A549 treated with ZK216348 at 1 μM for 4 hours (cell line): ENCODE results near the gene C14orf93. TPM values are rescaled to one million over a fixed set of nuclear protein-coding genes. Genes with fewer than 3 reads are reported as not detected.

Experiments
- total RNA-seq: library from RNA; stranded (reverse); fragments of 200-300 nt; extraction: Qiagen RNA extraction; gene quantifications from 5 replicates; pipeline ENCODE4 v1.2.3, GENCODE V29; 2022; ENCODE audit warnings: low read depth

Gene C14orf93, protein sequence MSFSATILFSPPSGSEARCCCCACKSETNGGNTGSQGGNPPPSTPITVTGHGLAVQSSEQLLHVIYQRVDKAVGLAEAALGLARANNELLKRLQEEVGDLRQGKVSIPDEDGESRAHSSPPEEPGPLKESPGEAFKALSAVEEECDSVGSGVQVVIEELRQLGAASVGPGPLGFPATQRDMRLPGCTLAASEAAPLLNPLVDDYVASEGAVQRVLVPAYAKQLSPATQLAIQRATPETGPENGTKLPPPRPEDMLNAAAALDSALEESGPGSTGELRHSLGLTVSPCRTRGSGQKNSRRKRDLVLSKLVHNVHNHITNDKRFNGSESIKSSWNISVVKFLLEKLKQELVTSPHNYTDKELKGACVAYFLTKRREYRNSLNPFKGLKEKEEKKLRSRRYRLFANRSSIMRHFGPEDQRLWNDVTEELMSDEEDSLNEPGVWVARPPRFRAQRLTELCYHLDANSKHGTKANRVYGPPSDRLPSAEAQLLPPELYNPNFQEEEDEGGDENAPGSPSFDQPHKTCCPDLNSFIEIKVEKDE
- total RNA-seq = 2.7 to 4.4 TPM (median 3.3 TPM) in 5 replicates

GRCh38 chr14:23009939-23010726 is at the start of gene C14orf93:
Gene C14orf93, minus strand, starts transcription at chr14:23010143. Its CDS starts 11,120 bp downstream, at chr14:22999023.

DNA sequence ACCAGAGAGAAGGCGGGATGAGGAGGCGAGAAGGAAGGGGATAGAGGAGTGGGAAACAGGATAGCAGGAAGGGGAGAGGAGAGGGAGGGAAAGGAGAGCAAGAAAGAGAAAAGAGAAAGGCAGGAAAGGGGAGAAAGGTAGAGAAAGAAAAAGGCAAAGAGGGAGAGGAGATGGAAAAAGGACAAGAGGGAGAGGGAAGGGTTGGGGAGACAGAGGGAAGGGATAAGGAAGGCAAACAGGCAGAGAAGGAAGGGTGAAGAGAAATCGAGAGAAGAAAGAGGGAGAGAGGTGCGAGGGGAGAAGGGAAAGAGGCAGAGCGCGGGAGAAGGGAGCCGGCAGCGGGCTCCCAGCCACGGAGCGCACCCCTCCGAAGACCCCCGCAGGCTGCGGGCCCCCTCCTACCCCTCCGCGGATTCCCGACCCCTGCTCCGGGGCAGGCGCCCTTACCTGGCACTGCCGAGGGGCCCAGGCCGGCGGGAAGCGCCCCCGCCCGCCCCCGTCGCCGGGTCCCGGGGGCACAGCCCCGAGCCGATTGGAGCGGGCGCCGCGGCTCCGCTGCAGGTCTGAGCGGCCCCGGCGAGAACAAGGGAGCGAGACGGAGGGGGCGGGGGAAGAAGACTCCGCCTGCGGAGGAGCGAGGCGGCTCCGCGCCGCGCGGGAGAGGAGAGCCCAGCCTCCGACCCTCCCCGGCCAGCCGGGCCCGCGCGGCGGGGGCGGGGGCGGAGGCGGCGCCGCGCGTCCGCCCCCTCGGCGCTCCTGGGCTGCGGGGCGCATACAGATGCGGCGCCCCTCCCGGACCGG is 47.2 kb upstream of the C14orf93 start, which contains the start of gene CDH24:
CDH24 (minus strand) TSS at position 565 of the 801 bp plus-strand sequence. CDS start 1,787 bp downstream, outside the sequence.

DNA sequence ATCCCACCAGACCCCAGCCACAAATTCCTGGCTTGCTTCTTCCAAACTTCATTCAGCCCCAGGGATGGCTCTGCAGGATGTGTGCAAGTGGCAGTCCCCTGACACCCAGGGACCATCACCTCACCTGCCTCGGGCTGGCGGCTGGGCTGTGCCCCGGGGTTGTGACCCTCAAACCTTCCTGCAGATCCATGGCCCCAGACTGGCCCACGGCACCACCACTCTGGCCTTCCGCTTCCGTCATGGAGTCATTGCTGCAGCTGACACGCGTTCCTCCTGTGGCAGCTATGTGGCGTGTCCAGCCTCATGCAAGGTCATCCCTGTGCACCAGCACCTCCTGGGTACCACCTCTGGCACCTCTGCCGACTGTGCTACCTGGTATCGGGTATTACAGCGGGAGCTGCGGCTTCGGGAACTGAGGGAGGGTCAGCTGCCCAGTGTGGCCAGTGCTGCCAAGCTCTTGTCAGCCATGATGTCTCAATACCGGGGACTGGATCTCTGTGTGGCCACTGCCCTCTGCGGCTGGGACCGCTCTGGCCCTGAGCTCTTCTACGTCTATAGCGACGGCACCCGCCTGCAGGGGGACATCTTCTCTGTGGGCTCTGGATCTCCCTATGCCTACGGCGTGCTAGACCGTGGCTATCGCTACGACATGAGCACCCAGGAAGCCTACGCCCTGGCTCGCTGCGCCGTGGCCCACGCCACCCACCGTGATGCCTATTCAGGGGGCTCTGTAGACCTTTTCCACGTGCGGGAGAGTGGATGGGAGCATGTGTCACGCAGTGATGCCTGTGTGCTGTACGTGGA is 32.4 kb upstream of the C14orf93 start, which contains the start of gene PSMB11:
PSMB11 (plus strand) TSS at position 51 of the 804 bp plus-strand sequence; CDS start at position 65, 14 bp downstream.

DNA sequence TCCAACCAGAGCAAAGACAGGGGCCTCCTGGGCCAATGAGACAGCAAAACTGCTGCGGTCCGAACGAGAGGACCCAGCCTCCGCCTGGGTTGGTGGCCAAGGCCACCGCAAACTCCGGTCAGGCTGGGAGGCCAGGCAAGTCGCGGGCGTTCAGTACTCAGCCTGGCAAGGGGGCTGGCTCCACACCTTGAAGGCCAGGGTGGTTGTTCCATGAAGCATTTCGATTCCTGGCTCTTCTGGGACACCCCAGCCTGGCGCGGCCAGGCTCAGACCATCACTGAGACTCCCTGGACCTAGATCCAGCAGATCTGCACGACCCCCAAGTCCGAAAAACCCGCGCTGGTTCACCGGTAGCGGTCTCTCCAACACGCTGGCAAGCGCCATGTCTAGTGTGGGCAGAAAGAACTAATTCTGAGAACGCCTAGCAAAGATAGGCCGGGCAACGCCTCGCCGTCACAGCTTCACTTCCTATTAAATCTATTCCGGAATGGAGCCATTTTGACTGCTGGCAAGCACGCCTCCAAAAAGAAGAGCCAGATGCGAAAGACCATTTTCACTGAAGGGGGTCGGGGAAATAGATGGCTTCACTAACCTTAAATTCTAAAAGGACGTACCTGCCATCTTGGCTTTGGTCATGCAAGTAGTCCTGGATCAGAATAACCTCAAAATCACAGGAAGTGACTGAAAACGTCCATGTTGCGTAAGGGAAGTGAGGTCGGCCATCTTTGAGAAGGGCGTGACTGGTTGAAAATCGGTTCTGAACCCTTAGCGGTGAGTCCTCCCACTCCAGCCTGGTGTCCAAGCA is 24.8 kb upstream of the C14orf93 start, which contains the start of gene PSMB5:
PSMB5 (minus strand) TSS at position 403 of the 805 bp plus-strand sequence; CDS start at position 384, 19 bp downstream.

DNA sequence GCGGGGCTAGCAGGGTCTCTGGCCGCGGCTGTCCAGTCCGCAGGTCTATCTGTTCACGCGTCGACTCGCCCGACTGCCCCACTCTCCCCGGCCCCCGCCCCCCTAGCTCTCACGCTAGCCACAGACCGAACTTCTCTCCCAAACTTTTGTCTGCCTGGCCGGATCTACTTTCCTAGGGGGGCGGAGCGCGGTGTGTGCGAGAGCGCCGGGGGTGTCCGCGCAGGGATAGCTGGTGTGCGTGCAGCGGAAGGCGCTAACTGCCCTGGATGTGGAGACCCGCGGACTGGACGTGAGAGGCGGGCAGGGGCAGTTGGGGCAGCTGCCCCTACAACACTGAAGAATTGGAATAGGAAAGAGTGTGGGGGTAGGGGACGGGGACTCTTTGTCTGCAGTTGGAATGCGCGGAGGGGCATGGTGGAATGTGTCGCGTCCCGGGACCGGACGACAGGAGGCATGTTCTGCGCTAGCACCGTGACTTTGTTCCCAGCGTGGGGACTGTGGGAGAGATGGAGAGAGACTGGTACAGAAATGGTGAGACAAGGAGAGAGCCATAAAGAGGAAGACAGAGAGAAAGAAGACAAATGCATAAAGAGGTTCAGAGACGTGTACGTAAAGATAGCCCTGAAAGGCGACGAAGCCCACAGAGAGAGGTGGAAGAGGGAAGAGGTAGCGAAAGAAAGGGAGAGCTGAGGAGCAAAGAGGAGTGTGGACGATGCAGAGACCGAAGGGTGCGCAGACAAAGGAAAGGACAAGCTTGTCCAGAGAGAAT is 27.3 kb downstream of the C14orf93 start, which contains the start of gene AJUBA:
AJUBA (minus strand) TSS at position 75 of the 769 bp plus-strand sequence. CDS start 285 bp downstream, outside the sequence.

Other genes with a start within 250 kb of the C14orf93 start
- 137 to 162 TPM (median 156 TPM) in 5 replicates for gene OXA1L, start 243.5 kb downstream of the C14orf93 start, total RNA-seq
- gene SLC7A7, start 194.7 kb downstream of the C14orf93 start, total RNA-seq = 16.5 to 21.7 TPM (median 19.0 TPM) in 5 replicates
- 143 to 223 TPM (median 180 TPM) in 5 replicates for gene MRPL52, start 180.3 kb downstream of the C14orf93 start, total RNA-seq
- gene MMP14, start 173.6 kb downstream of the C14orf93 start, total RNA-seq = 0.55 to 0.92 TPM (median 0.87 TPM) in 5 replicates
- 47.8 to 93.1 TPM (median 76.8 TPM) in 5 replicates for gene LRP10, start 138.4 kb downstream of the C14orf93 start, total RNA-seq
- 0.26 to 0.67 TPM (median 0.33 TPM) in 5 replicates for gene REM2, start 126.9 kb downstream of the C14orf93 start, total RNA-seq
- 48.9 to 66.4 TPM (median 62.5 TPM) in 5 replicates for gene RBM23, start 91.0 kb downstream of the C14orf93 start, total RNA-seq
- 98.4 to 196 TPM (median 116 TPM) in 5 replicates for gene PRMT5, start 80.8 kb downstream of the C14orf93 start, total RNA-seq
- 32.7 to 38.7 TPM (median 37.1 TPM) in 5 replicates for gene HAUS4, start 53.1 kb downstream of the C14orf93 start, total RNA-seq
- 33.6 to 42.2 TPM (median 39.4 TPM) in 5 replicates for gene AJUBA, start 27.6 kb downstream of the C14orf93 start, total RNA-seq
- gene PSMB5, start 24.8 kb upstream of the C14orf93 start, total RNA-seq = 269 to 342 TPM (median 304 TPM) in 5 replicates
- not detected in 5 replicates for gene PSMB11, start 32.1 kb upstream of the C14orf93 start, total RNA-seq
- 2.0 to 5.3 TPM (median 5.0 TPM) in 5 replicates for gene CDH24, start 47.4 kb upstream of the C14orf93 start, total RNA-seq
- gene ACIN1, start 85.0 kb upstream of the C14orf93 start, total RNA-seq = 101 to 111 TPM (median 107 TPM) in 5 replicates
- gene C14orf119, start 85.4 kb upstream of the C14orf93 start, total RNA-seq = 84.6 to 107 TPM (median 101 TPM) in 5 replicates
- gene CIROP, start 94.8 kb upstream of the C14orf93 start, total RNA-seq = not detected in 5 replicates
- gene CEBPE, start 109.1 kb upstream of the C14orf93 start, total RNA-seq = 0.12 TPM in 1 of 5 replicates, not detected in the others
- gene SLC7A8, start 173.5 kb upstream of the C14orf93 start, total RNA-seq = 0.73 to 1.9 TPM (median 1.4 TPM) in 5 replicates
- gene RNF212B, start 227.8 kb upstream of the C14orf93 start, total RNA-seq = not detected in 5 replicates